ENCODE data around the gene NFKBIA. TPM values are rescaled to one million over a fixed set of nuclear protein-coding genes. Genes with fewer than 3 reads are reported as not detected.

The NFKBIA gene
- total RNA-seq, 1 experiment from 2014 or later: 29.3 TPM

DNA sequence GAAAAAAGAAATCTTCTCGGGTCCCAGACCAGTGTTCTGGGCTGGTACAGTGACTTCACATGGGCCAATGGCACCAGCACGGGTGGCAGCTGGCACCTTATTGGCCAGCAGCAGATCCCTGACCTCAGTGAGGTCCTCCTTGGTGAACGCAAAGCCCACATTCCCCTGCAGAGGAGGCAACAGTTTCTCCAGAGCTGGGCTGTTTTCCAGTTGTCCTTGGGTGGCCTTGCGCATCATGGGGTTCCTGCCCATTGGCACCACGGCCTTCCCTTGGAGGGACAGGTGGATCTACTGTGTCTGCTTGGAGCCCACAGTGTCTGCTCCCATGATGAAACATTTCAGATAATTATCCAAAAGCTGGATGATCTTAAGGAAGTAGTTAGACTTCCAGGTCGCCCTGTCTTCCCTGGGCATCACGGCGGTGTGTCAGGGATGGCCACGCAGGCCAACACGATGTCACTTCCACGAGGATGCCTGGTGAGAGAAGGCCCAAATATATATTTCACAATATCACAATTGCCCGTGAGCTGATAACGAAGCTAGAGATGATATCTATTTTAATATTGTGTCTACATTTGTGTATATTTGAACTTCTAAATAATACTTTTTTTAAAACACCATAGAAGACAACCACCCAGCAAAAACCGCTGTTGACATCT lies 15.8 kb downstream of the NFKBIA start (continued):
- TF ChIP-seq GRHL2 (CRISPR knock-in tag; IDR thresholded peaks at IDR 0.05; ENCODE audit: insufficient replicate concordance, severe bottlenecking) (no peak), ZNF671 (CRISPR knock-in tag; IDR thresholded peaks at IDR 0.05) (no peak), ZNF263 (CRISPR knock-in tag; IDR thresholded peaks at IDR 0.05; ENCODE audit: low read depth) (no peak), SMAD3 (CRISPR knock-in tag; IDR thresholded peaks at IDR 0.05; ENCODE audit: borderline replicate concordance) (no peak), GTF2I (CRISPR knock-in tag; conservative IDR thresholded peaks at IDR 0.05) (no peak), NFYB (CRISPR knock-in tag; conservative IDR thresholded peaks at IDR 0.05; ENCODE audit: low read depth) (no peak), ZNF416 (CRISPR knock-in tag; IDR thresholded peaks at IDR 0.05) (no peak), USF1 (CRISPR knock-in tag; IDR thresholded peaks at IDR 0.05) (no peak)
- TF ChIP-seq, protein P1, sequence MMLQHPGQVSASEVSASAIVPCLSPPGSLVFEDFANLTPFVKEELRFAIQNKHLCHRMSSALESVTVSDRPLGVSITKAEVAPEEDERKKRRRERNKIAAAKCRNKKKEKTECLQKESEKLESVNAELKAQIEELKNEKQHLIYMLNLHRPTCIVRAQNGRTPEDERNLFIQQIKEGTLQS (CRISPR knock-in tag; conservative IDR thresholded peaks at IDR 0.05): no peak
- TF ChIP-seq, protein P2, sequence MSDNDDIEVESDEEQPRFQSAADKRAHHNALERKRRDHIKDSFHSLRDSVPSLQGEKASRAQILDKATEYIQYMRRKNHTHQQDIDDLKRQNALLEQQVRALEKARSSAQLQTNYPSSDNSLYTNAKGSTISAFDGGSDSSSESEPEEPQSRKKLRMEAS (CRISPR knock-in tag; IDR thresholded peaks at IDR 0.05): no peak

DNA sequence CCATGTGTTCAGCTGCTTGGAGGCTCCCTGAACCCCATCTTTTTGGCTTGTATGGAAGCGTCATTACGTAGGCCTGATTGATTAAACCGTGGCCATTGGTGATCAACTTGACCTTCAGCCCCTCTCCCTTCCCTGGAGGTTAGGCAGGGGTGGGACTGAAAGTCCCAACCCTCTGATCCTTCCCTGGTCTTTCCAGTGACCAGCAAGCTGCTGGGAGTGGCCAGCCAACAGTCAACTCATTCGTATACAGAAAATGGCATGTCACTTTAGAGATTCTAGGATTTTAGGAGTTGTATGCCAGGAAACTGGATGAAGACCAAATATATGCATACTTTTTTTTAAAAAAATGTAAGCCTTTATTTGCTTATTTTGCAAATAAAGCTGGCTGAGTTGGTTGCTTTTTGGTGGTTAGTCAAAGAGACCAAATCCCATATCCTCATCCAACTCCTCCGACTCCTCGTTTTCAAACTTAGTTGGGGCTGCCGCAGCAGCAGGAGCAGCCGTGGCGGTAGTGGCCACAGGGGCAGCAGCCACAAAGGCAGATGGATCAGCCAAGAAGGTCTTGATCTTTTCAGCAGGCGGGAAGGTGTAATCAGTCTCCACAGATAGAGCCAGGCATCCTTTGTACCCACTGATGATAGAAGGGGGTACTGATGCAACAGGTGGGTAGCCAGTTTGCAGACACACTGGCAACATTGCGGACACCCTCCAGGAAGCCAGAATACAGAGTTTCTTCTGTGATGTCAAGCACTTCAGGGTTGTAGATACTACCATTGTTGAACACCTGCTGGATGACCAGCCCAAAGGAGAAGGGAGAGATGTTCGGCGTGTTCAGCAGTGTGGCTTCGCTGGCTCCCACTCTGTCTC lies 16.6 kb downstream of the NFKBIA start:
- DNase-seq (ENCODE audit: low spot score): no peak
- no peak overlapping the region for H3K4me3 Mint-ChIP-seq
- ChIA-PET POLR2A (no interaction called here), CTCF (no interaction called here)
- no peaks in the 10 kb centered on the region for H3K36me3 Mint-ChIP-seq
- H3K27ac Mint-ChIP-seq: no peak overlapping the region; the same call in 1 of the 2 replicates
- H3K27me3 Mint-ChIP-seq (ENCODE audit: low read depth): no peaks in the 10 kb centered on the region
- no peak for ATAC-seq
- TF ChIP-seq, protein P3, sequence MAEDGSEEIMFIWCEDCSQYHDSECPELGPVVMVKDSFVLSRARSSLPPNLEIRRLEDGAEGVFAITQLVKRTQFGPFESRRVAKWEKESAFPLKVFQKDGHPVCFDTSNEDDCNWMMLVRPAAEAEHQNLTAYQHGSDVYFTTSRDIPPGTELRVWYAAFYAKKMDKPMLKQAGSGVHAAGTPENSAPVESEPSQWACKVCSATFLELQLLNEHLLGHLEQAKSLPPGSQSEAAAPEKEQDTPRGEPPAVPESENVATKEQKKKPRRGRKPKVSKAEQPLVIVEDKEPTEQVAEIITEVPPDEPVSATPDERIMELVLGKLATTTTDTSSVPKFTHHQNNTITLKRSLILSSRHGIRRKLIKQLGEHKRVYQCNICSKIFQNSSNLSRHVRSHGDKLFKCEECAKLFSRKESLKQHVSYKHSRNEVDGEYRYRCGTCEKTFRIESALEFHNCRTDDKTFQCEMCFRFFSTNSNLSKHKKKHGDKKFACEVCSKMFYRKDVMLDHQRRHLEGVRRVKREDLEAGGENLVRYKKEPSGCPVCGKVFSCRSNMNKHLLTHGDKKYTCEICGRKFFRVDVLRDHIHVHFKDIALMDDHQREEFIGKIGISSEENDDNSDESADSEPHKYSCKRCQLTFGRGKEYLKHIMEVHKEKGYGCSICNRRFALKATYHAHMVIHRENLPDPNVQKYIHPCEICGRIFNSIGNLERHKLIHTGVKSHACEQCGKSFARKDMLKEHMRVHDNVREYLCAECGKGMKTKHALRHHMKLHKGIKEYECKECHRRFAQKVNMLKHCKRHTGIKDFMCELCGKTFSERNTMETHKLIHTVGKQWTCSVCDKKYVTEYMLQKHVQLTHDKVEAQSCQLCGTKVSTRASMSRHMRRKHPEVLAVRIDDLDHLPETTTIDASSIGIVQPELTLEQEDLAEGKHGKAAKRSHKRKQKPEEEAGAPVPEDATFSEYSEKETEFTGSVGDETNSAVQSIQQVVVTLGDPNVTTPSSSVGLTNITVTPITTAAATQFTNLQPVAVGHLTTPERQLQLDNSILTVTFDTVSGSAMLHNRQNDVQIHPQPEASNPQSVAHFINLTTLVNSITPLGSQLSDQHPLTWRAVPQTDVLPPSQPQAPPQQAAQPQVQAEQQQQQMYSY (CRISPR knock-in tag; IDR thresholded peaks at IDR 0.05): peak; percentile 48; the same call in 1 of the 2 replicates
- TF ChIP-seq ZNF425 (CRISPR knock-in tag; conservative IDR thresholded peaks at IDR 0.05): no peak
- H3K9me3 Mint-ChIP-seq: no peaks in the 10 kb centered on the region
- H3K4me1 Mint-ChIP-seq: peaks cover 16% of the 10 kb centered on the region

GRCh38 chr14:35387219-35387618 lies 17.3 kb downstream of the NFKBIA start:
- no peak for ATAC-seq
- POLR2A ChIA-PET: no interaction called here
- Mint-ChIP-seq H3K9me3 (no peaks in the 10 kb centered on the region), H3K4me1 (peaks cover 16% of the 10 kb centered on the region), H3K4me3 (no peak overlapping the region), H3K27ac (no peak overlapping the region), H3K27me3 (ENCODE audit: low read depth) (no peaks in the 10 kb centered on the region), H3K36me3 (no peaks in the 10 kb centered on the region)
- CTCF ChIA-PET: no interaction called here
- DNase-seq (ENCODE audit: low spot score): no peak
- no peak for TF ChIP-seq KAT7 (CRISPR knock-in tag; IDR thresholded peaks at IDR 0.05; ENCODE audit: borderline replicate concordance)
- TF ChIP-seq, protein P4, sequence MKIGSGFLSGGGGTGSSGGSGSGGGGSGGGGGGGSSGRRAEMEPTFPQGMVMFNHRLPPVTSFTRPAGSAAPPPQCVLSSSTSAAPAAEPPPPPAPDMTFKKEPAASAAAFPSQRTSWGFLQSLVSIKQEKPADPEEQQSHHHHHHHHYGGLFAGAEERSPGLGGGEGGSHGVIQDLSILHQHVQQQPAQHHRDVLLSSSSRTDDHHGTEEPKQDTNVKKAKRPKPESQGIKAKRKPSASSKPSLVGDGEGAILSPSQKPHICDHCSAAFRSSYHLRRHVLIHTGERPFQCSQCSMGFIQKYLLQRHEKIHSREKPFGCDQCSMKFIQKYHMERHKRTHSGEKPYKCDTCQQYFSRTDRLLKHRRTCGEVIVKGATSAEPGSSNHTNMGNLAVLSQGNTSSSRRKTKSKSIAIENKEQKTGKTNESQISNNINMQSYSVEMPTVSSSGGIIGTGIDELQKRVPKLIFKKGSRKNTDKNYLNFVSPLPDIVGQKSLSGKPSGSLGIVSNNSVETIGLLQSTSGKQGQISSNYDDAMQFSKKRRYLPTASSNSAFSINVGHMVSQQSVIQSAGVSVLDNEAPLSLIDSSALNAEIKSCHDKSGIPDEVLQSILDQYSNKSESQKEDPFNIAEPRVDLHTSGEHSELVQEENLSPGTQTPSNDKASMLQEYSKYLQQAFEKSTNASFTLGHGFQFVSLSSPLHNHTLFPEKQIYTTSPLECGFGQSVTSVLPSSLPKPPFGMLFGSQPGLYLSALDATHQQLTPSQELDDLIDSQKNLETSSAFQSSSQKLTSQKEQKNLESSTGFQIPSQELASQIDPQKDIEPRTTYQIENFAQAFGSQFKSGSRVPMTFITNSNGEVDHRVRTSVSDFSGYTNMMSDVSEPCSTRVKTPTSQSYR (CRISPR knock-in tag; IDR thresholded peaks at IDR 0.05): no peak
- no peak for TF ChIP-seq NR3C1 (CRISPR knock-in tag; conservative IDR thresholded peaks at IDR 0.05; ENCODE audit: low read depth)
- TF ChIP-seq, protein P5, sequence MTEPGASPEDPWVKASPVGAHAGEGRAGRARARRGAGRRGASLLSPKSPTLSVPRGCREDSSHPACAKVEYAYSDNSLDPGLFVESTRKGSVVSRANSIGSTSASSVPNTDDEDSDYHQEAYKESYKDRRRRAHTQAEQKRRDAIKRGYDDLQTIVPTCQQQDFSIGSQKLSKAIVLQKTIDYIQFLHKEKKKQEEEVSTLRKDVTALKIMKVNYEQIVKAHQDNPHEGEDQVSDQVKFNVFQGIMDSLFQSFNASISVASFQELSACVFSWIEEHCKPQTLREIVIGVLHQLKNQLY (CRISPR knock-in tag; IDR thresholded peaks at IDR 0.05): no peak
- TF ChIP-seq SOX15 (CRISPR knock-in tag; IDR thresholded peaks at IDR 0.05): no peak
- no peak for TF ChIP-seq ELF4 (CRISPR knock-in tag; IDR thresholded peaks at IDR 0.05; ENCODE audit: low read depth)
- TF ChIP-seq ETV6 (CRISPR knock-in tag; IDR thresholded peaks at IDR 0.05): no peak
- no peak for TF ChIP-seq ZNF317 (CRISPR knock-in tag; IDR thresholded peaks at IDR 0.05; ENCODE audit: borderline replicate concordance, low read depth)
- TF ChIP-seq, protein P1 (CRISPR knock-in tag; conservative IDR thresholded peaks at IDR 0.05): no peak
